G401 (cell line): ENCODE measurements around the gene KRTAP5-4. TPM values are rescaled to one million over a fixed set of nuclear protein-coding genes. Genes with fewer than 3 reads are reported as not detected.
"Not testable (repeated sequence)": the region's sequence is repeated elsewhere in the genome, so short reads cannot be mapped to it uniquely, and the experiment has no call there.

ENCODE experiments used
- DNase-seq: peaks from one replicate; pipeline ENCODE4 v3.0.0-alpha.2; 2015; ENCODE audit warnings: low spot score
- in situ Hi-C: cut with HindIII; loops from 2 replicates; pipeline ENCODE4 v1.10.0; 2016; ENCODE audit warnings: low sequenced_read_pairs, mixed read lengths
- total RNA-seq: library from RNA; depleted of rRNA; stranded (reverse); fragments of >200 nt; shearing (Covaris generic); gene quantifications from 2 replicates; pipeline ENCODE4 v1.2.3, GENCODE V29; 2014; rRNA removed

Gene KRTAP5-4
- total RNA-seq = not detected in 2 replicates

GRCh38 chr11:1622086-1622485, at the start of gene KRTAP5-4:
KRTAP5-4 (minus strand) TSS chr11:1622138; CDS start chr11:1622093, 45 bp downstream.
- peak; percentile 37 for DNase-seq
- in situ Hi-C loops = loop anchor here (10.0 kb wide), 1 partner anchor 87 kb away; no protein-coding TSS in a partner anchor

- DNase-seq = no peak
- in situ Hi-C loops = no loop called here
These were observed 49.7 kb upstream of the KRTAP5-4 start for GRCh38 chr11:1671658-1672057.

GRCh38 chr11:1670905-1671371, 49.0 kb upstream of the KRTAP5-4 start:
- DNase-seq = no peak

GRCh38 chr11:1670457-1670856, 48.5 kb upstream of the KRTAP5-4 start:
- DNase-seq, in situ Hi-C loops: not testable (repeated sequence)

More at GRCh38 chr11:1670905-1671371, 49.0 kb upstream of the KRTAP5-4 start:
- in situ Hi-C loops = no loop called here

GRCh38 chr11:1669546-1670218, 47.7 kb upstream of the KRTAP5-4 start:
- in situ Hi-C loops = no loop called here
- DNase-seq = no peak

- in situ Hi-C loops = no loop called here
- no peak for DNase-seq
These were observed 47.1 kb upstream of the KRTAP5-4 start for GRCh38 chr11:1668911-1669473.

- DNase-seq = no peak
- in situ Hi-C loops = no loop called here
These were observed 46.0 kb upstream of the KRTAP5-4 start for GRCh38 chr11:1667906-1668305.

GRCh38 chr11:1667121-1667850, 45.3 kb upstream of the KRTAP5-4 start:
- no peak for DNase-seq
- in situ Hi-C loops = no loop called here

GRCh38 chr11:1665313-1665712, 43.4 kb upstream of the KRTAP5-4 start:
- in situ Hi-C loops = no loop called here

GRCh38 chr11:1662699-1663283, 40.9 kb upstream of the KRTAP5-4 start:
- in situ Hi-C loops, DNase-seq: not testable (repeated sequence)

More at GRCh38 chr11:1665313-1665712, 43.4 kb upstream of the KRTAP5-4 start:
- no peak for DNase-seq

GRCh38 chr11:1661454-1662269, 39.7 kb upstream of the KRTAP5-4 start:
- DNase-seq, in situ Hi-C loops: not testable (repeated sequence)

- no peak for DNase-seq
- in situ Hi-C loops = no loop called here
These were observed 38.4 kb upstream of the KRTAP5-4 start for GRCh38 chr11:1660111-1660867.

GRCh38 chr11:1659506-1659905, 37.6 kb upstream of the KRTAP5-4 start:
- in situ Hi-C loops = no loop called here
- DNase-seq = no peak

GRCh38 chr11:1656670-1657069, 34.7 kb upstream of the KRTAP5-4 start:
- in situ Hi-C loops = no loop called here
- no peak for DNase-seq

GRCh38 chr11:1656061-1656441, 34.1 kb upstream of the KRTAP5-4 start:
- in situ Hi-C loops = no loop called here
- DNase-seq = no peak

GRCh38 chr11:1655168-1656060, 33.5 kb upstream of the KRTAP5-4 start:
- DNase-seq = no peak
- in situ Hi-C loops = no loop called here
